GM12873 (cell line): ENCODE data around the gene ADARB2.

Experiments used
- TF ChIP-seq, protein P1 (sequence below): IDR thresholded peaks from 2 replicates; pipeline ENCODE4 v1.5.1; 2012; ENCODE audit warnings: low read depth, mild to moderate bottlenecking, moderate library complexity, low read length, control low read depth; ENCODE audit not compliant: insufficient read depth; ENCODE audit errors: missing control alignments

The ADARB2 gene

GRCh38 chr10:1674501-1674900 is 62.8 kb downstream of the ADARB2 start:
- TF ChIP-seq, protein P1, sequence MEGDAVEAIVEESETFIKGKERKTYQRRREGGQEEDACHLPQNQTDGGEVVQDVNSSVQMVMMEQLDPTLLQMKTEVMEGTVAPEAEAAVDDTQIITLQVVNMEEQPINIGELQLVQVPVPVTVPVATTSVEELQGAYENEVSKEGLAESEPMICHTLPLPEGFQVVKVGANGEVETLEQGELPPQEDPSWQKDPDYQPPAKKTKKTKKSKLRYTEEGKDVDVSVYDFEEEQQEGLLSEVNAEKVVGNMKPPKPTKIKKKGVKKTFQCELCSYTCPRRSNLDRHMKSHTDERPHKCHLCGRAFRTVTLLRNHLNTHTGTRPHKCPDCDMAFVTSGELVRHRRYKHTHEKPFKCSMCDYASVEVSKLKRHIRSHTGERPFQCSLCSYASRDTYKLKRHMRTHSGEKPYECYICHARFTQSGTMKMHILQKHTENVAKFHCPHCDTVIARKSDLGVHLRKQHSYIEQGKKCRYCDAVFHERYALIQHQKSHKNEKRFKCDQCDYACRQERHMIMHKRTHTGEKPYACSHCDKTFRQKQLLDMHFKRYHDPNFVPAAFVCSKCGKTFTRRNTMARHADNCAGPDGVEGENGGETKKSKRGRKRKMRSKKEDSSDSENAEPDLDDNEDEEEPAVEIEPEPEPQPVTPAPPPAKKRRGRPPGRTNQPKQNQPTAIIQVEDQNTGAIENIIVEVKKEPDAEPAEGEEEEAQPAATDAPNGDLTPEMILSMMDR: no peak

DNA sequence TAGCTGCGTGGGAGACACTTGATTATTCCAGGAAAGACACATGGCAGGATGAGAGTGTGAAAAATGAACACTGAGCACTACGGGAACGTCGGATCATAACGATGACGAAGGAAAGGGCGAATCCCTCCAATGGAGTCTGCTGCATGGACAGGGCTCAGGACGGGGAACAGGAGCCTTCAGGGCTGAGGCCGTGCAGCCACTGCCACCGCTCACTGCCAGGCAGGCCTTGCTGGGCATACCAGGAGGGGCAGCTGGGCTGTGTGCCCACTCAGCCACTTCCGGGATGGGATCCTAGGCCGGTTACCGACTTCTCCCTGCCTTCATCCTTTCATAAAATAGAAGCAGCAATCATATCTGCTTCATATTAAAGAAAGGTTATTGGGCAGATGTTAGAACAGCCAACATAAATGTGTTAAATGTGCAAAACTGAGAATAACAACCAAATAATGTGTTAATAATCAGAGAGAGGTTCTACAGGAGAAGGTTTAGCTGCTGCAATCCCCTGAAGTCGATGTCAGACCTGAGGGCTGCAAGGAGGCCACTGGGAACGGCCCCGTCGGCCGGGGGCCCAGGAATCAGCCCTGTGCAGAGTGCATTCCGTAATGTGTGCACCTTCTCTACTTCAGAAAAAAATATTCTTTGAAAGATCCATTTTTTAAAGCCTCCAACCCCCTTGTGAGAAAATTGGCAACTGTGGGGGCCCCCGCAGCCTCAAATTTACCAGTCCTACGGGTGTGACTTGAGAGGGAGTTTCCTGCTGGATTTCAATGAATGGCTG is 63.6 kb downstream of the ADARB2 start:
- TF ChIP-seq, protein P1: no peak

- TF ChIP-seq, protein P1: no peak
These were observed 65.1 kb downstream of the ADARB2 start for GRCh38 chr10:1672001-1672781.

DNA sequence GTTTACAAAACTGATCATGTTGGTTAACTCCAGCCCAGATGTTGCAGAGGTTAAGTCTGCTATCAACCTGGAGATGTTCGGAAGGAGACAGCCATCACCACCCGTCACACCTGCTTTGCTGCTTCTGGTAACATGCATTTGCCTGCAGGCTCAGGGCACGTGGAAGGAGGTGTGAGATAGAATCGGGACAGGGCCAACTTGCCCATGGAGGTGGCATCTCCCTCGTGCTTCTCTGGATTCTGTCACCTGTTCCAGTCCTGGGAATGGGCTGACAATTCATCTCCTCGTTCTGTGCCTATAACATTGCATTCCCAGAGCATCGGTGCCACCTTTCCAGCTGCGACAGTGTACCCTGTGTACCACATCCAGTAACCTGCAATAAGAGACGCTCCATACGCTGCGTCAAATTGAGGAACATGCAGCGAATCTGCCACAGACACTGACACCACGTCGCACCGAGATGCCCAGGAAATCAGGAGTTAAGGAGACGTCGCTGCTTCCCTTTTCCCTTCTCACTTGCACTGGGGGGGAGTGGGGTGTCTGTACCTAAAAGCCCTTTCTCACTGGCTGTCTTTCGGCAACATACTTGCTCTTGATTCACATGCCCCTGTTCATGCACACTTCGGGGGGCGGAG is 65.8 kb downstream of the ADARB2 start:
- TF ChIP-seq, protein P1: no peak

DNA sequence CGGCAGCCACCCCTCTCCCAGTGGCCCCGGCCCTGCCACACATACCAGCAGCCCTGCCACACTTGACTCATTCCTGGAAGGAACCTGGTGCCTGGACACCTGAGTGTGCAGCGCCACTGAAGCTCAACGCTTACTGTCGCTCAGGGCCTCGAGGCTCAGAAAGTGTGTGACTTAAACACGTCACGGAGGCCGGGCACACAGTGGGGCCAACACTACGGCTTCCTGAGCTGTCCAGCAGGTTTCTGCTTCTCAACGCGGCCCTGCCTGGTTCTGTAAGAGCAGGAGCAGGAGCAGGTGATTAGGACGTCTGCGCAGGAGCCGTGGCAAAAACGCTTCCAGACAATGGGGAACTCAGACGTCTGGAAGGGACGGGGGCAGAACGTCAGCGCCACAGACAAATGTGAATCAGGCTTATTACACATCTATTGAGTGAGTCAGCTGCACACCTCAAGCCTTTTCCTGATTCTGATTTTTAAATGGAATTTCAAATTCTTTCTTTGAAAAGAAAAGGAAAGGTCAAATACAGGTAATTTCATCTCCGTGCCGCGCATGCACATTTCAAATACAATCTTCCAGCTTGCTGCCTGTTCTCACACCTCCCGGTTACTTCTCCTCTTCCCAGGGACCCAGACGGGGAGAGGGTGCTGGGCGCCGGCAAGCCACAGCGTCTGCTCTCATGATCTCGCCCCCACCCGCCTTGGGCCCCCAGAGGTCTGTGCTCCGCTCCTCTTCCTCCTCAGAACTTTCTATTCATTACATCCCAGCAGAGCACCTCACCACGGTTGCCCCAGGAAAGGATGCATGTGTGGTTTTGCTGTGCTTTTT is 66.6 kb downstream of the ADARB2 start:
- TF ChIP-seq, protein P1: no peak

DNA sequence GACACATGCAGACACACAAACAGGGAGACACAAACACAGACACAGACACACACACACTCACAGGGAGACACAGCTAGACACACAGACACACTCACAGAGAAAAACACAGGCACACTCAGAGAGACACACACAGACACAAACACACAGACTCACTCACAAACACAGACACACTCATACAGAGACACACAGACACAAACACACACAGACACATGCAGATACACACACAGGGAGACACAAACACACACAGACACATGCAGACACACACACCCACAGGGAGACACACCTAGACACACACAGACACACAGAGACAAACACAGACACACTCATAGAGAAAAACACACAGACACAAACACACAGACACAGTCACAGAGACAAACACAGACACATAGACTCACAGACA is 67.9 kb downstream of the ADARB2 start:
- TF ChIP-seq, protein P1: no peak
